Kidney epithelial cell (primary cell): Measurements from ENCODE around the gene POLRMT. TPM values are rescaled to one million over a fixed set of nuclear protein-coding genes. Genes with fewer than 3 reads are reported as not detected.

Source experiments
- DNase-seq: peaks from one replicate; pipeline ENCODE4 v3.0.0-alpha.2; 2010; ENCODE audit warnings: low read depth
- H3K27me3 ChIP-seq: 2 replicates; pipeline ENCODE4 v1.6.0; 2011; ENCODE audit warnings: low read length; ENCODE audit not compliant: control insufficient read depth, insufficient read depth
- H3K36me3 ChIP-seq: 2 replicates; pipeline ENCODE4 v1.5.1; 2011; ENCODE audit warnings: low read length; ENCODE audit not compliant: control insufficient read depth, insufficient read depth
- H3K4me3 ChIP-seq: 2 replicates; pipeline ENCODE4 v1.5.1; 2011; ENCODE audit warnings: low read depth, mild to moderate bottlenecking, control low read depth, low read length
- total RNA-seq: library from RNA; depleted of rRNA; stranded (reverse); fragments of >200 nt; gene quantifications from 2 replicates; pipeline ENCODE4 v1.2.3, GENCODE V29; 2015
- TF ChIP-seq, protein P1 (sequence below): IDR thresholded peaks from 2 replicates; pipeline ENCODE4 v1.5.1; 2011; ENCODE audit warnings: mild to moderate bottlenecking, moderate library complexity, low read length, control low read depth, inconsistent platforms; ENCODE audit not compliant: insufficient read depth, poor library complexity, severe bottlenecking

POLRMT gene
- total RNA-seq, 1 donor from 2014 or later = 47.6 TPM

DNA sequence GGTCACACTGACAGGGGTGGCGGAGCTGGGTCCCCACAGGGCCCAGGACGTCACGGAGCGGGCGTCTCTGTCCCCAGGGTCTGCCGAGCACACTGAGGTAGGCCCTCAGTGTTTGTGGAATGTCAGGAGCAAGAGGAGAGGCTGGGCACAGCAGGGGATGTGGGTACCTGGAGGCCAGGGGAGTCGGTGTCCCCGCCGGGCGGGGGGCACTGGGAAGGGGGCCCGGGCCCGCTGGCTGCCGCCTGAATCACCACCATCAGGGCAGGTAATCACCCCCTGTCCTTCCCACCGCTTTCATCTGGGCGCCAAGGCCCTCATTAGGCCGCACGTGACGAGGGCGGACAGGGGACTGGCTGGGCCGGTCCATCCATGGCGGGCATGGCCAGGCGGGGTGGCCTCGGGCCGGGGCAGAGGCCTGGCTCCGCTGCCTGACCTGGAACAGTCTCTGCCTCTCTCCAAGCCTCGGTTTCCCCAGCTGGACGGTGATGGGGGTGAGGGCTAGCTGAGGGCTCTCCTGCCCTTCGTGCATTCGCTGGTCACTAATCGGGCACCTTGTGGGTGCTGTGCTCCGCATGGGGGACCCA is 7.4 kb upstream of the POLRMT start:
- Histone ChIP-seq H3K36me3 (no peaks in the 10 kb centered on the region), H3K4me3 (no peak overlapping the region), H3K27me3 (peaks cover 2% of the 10 kb centered on the region)
- no peak for DNase-seq
- TF ChIP-seq, protein P1, sequence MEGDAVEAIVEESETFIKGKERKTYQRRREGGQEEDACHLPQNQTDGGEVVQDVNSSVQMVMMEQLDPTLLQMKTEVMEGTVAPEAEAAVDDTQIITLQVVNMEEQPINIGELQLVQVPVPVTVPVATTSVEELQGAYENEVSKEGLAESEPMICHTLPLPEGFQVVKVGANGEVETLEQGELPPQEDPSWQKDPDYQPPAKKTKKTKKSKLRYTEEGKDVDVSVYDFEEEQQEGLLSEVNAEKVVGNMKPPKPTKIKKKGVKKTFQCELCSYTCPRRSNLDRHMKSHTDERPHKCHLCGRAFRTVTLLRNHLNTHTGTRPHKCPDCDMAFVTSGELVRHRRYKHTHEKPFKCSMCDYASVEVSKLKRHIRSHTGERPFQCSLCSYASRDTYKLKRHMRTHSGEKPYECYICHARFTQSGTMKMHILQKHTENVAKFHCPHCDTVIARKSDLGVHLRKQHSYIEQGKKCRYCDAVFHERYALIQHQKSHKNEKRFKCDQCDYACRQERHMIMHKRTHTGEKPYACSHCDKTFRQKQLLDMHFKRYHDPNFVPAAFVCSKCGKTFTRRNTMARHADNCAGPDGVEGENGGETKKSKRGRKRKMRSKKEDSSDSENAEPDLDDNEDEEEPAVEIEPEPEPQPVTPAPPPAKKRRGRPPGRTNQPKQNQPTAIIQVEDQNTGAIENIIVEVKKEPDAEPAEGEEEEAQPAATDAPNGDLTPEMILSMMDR = no peak

DNA sequence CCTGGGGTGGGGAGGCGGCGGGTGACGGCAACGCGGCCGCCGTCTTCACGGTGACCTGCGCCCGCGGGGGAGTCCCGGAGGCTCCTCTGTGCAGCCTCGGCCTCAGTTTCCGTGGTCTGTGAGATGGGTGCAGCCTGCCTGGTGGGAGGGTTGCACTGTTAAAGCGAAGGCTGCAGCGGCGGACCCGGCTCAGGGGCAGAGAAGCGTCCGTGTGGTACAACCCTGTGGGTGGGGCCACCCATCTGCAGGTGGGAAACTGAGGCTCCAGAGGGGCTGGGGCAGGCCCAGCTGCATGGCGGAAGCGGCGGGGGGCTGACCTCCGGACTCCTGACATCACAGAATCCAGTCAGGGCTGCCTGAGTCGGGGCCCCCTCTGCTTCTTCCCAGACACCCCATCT is 6.8 kb upstream of the POLRMT start:
- H3K36me3 ChIP-seq = no peaks in the 10 kb centered on the region
- H3K4me3 ChIP-seq = peak overlapping the region; percentile 24
- TF ChIP-seq, protein P1 = no peak
- H3K27me3 ChIP-seq = peaks cover 2% of the 10 kb centered on the region
- no peak for DNase-seq

- DNase-seq = no peak
Observed at GRCh38 chr19:639253-640160, 6.2 kb upstream of the POLRMT start, which contains the start of gene FGF22. TSS of gene FGF22 (plus strand) at chr19:639879. CDS start at chr19:639926, 47 bp downstream.

DNA sequence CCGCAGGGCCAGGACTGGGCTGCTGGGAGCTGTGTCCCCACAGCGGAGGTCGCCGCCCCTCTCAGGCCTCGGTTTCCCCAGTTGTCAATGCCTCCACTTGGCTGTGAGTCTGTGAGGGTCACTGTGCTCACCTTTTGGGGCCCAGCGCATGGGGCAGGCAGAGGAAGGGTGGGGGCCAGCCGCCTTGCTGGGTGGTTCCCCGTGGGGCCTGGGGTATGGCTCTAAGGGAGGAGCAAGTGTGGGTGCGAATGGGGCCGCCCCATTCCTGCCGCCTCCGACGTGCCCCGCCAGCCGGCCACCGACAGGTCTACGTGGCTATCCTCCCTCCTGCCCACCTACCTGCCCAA is 5.5 kb upstream of the POLRMT start:
- TF ChIP-seq, protein P1 = no peak
- Histone ChIP-seq H3K36me3 (no peaks in the 10 kb centered on the region), H3K4me3 (no peak overlapping the region), H3K27me3 (peaks cover 2% of the 10 kb centered on the region)
- no peak for DNase-seq

More at GRCh38 chr19:639253-640160, 6.2 kb upstream of the POLRMT start, which contains the start of gene FGF22:
- Histone ChIP-seq H3K4me3 (peak within 1 kb of the TSS; percentile 29), H3K36me3 (no peaks in the 10 kb centered on the region), H3K27me3 (peaks cover 2% of the 10 kb centered on the region)
- TF ChIP-seq, protein P1 = no peak

DNA sequence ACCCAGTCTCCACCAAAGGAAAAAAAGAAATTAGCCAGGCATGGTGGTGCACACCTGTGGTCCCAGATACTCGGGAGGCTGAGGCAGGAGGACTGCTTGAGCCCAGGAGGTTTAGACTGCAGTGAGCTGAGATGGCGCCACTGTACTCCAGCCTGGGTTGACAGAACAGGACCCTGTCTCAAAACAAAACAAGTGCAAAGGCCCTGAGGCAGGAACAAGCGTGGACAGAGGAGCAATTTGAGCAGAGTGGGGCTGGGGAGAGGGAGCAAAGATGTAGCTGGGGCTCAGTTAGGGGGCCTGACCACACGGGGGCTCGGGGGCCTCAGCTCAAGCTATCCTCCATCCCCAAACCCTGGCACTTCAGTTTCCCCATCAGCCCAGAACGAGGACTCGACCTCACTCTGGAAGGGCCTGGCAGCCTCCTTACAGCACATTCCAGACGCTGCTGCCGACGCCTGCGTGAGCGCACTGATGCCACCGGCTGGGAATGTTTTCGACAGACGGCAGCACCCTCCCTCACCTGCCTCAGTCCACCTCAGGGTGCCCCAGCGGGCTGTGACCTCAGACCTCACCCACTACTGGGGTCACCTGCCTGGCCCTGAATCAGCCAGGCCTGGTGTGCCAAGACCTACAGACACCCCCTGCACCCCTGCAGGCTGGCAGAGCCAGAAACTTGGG is 1.8 kb upstream of the POLRMT start:
- H3K36me3 ChIP-seq = no peaks in the 10 kb centered on the region
- H3K27me3 ChIP-seq = peaks cover under 1% of the 10 kb centered on the region
- H3K4me3 ChIP-seq = no peak overlapping the region
- DNase-seq = no peak
- TF ChIP-seq, protein P1 = no peak
